Measurements from ENCODE around the gene WDR17. TPM values are rescaled to one million over a fixed set of nuclear protein-coding genes. Genes with fewer than 3 reads are reported as not detected.

WDR17 gene
- total RNA-seq, 1 donor from 2014 or later: 0.50 TPM

DNA sequence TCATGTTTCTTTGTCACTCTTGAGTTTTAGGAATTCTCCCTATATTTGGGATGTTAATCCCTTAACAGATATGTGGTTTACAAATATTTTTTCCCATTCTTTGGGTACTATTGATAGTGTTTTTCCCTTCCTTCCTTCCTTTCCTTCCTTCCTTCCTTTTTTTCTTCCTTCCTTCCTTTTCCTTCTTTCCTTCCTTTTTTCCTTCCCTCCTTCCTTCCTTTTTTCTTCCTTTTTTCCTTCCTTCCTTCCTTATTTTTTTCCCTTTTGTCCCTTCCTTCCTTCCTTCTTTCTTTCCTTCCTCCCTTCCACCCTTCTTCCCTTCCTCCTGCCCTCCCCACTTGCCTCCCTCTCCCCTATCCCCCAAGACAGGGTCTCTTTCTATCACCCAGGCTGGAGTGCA is 42.1 kb downstream of the WDR17 start:
- H3K4me3 Mint-ChIP-seq (ENCODE audit: unreplicated experiment): no peak overlapping the region
- peaks cover 2% of the 10 kb centered on the region for H3K36me3 Mint-ChIP-seq (ENCODE audit: low read depth)
- H3K9me3 Mint-ChIP-seq (ENCODE audit: low read depth): peaks cover 9% of the 10 kb centered on the region
- H3K27ac Mint-ChIP-seq (ENCODE audit: unreplicated experiment): no peak overlapping the region
- H3K4me1 Mint-ChIP-seq (ENCODE audit: low read depth): no peaks in the 10 kb centered on the region
- DNase-seq (ENCODE audit: low spot score): no peak
- TF ChIP-seq, protein P1, sequence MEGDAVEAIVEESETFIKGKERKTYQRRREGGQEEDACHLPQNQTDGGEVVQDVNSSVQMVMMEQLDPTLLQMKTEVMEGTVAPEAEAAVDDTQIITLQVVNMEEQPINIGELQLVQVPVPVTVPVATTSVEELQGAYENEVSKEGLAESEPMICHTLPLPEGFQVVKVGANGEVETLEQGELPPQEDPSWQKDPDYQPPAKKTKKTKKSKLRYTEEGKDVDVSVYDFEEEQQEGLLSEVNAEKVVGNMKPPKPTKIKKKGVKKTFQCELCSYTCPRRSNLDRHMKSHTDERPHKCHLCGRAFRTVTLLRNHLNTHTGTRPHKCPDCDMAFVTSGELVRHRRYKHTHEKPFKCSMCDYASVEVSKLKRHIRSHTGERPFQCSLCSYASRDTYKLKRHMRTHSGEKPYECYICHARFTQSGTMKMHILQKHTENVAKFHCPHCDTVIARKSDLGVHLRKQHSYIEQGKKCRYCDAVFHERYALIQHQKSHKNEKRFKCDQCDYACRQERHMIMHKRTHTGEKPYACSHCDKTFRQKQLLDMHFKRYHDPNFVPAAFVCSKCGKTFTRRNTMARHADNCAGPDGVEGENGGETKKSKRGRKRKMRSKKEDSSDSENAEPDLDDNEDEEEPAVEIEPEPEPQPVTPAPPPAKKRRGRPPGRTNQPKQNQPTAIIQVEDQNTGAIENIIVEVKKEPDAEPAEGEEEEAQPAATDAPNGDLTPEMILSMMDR (IDR thresholded peaks at IDR 0.05): no peak
- peaks cover 20% of the 10 kb centered on the region for H3K27me3 Mint-ChIP-seq (ENCODE audit: low read depth)

DNA sequence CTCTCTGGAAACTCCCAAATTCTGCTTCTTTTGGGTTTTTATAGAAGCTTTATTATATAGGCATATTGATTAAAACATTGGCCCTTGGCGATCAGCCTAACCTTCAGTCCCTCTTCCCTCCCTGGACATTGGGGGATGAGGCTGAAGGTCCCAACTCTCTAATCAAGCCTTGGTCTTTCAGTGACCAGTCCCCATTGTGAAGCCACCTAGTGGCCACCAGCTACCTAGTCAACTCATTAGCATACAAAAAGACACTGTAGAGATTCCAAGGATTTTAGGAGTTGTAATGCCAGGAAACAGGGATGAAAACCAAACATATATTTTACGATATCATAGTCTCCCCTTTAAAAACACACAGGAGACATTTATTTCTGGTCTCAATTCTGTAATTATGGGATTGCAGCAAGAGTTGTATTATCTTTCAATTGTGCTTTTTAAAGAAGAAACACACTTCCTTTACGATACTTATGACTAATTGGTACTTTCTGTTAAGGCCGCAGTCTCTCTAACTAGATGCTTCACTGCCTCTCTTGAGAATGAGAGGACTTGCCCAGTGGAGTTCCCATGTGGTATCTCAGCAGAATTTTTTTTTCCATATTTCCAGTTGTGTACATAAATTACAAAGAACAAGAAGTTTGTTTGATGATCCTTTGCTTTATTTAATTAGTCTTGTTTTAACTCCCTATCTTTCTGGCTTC is 58.2 kb downstream of the WDR17 start:
- H3K4me3 Mint-ChIP-seq (ENCODE audit: unreplicated experiment): no peak overlapping the region
- no peaks in the 10 kb centered on the region for H3K36me3 Mint-ChIP-seq (ENCODE audit: low read depth)
- no peak for DNase-seq (ENCODE audit: low spot score)
- H3K9me3 Mint-ChIP-seq (ENCODE audit: low read depth): no peaks in the 10 kb centered on the region
- H3K4me1 Mint-ChIP-seq (ENCODE audit: low read depth): no peaks in the 10 kb centered on the region
- no peak overlapping the region for H3K27ac Mint-ChIP-seq (ENCODE audit: unreplicated experiment)
- TF ChIP-seq, protein P1 (IDR thresholded peaks at IDR 0.05): peak; percentile 77
- no peaks in the 10 kb centered on the region for H3K27me3 Mint-ChIP-seq (ENCODE audit: low read depth)

DNA sequence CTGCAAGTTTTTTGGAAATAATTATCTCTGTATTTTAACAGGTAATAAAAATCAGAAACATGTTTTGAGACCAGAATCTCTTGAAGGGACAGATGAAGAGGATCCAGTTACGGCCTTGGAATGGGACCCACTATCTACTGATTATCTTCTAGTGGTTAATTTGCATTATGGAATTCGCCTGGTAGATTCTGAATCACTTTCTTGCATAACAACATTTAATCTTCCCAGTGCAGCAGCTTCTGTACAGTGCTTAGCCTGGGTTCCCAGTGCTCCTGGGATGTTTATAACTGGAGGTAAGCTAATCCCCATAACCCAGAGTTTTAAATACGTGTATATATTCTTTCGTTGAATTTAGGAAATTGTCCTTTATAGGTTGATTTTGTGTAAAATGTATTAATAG is 59.4 kb downstream of the WDR17 start:
- Mint-ChIP-seq H3K4me3 (ENCODE audit: unreplicated experiment) (no peak overlapping the region), H3K27ac (ENCODE audit: unreplicated experiment) (no peak overlapping the region), H3K27me3 (ENCODE audit: low read depth) (no peaks in the 10 kb centered on the region), H3K4me1 (ENCODE audit: low read depth) (no peaks in the 10 kb centered on the region), H3K9me3 (ENCODE audit: low read depth) (no peaks in the 10 kb centered on the region), H3K36me3 (ENCODE audit: low read depth) (no peaks in the 10 kb centered on the region)
- DNase-seq (ENCODE audit: low spot score): no peak
- TF ChIP-seq, protein P1 (IDR thresholded peaks at IDR 0.05): no peak

DNA sequence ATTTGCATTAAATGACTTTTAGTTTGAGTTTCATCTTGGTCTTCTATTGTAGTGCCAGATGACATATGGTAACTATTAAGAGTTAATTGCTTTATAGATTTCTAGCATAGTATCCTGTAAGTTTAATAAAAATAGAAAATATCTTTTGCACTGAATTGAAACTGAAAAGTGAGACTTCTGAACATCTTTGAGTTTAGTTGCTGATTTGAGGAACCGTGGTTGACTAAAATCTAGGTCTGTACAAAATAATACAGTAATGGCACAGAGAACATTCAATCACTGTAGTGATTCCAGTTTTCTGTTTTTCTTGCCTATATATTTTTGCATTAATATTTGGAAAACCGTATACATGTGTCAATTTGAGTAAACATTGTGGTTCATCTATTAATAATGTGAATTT is 69.0 kb downstream of the WDR17 start:
- DNase-seq (ENCODE audit: low spot score): no peak
- Mint-ChIP-seq H3K27me3 (ENCODE audit: low read depth) (no peaks in the 10 kb centered on the region), H3K9me3 (ENCODE audit: low read depth) (no peaks in the 10 kb centered on the region), H3K4me3 (ENCODE audit: unreplicated experiment) (no peak overlapping the region), H3K4me1 (ENCODE audit: low read depth) (no peaks in the 10 kb centered on the region), H3K27ac (ENCODE audit: unreplicated experiment) (no peak overlapping the region), H3K36me3 (ENCODE audit: low read depth) (no peaks in the 10 kb centered on the region)
- TF ChIP-seq, protein P1 (IDR thresholded peaks at IDR 0.05): no peak

DNA sequence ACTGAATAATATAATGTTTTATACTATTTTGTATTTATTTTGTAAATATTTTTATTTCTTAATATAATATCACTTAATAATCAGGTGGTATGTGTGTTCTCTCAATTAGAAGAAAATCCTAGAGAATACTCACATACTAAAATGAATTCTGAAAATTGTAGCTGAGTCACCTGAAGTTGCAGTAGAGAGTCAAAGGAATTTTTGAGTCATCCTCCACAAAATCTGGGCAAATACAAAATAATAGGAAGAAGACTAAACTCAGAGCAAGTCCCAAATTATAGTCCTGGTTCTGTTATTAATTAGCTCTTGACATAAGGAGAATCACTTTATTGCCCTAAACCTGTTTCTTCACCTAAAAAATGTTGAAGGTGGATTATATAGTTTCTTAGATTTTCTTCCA is 72.0 kb downstream of the WDR17 start:
- TF ChIP-seq, protein P1 (IDR thresholded peaks at IDR 0.05): no peak
- DNase-seq (ENCODE audit: low spot score): no peak
- no peaks in the 10 kb centered on the region for H3K9me3 Mint-ChIP-seq (ENCODE audit: low read depth)

More for the DNA sequence above, 72.0 kb downstream of the WDR17 start:
- H3K4me1 Mint-ChIP-seq (ENCODE audit: low read depth): no peaks in the 10 kb centered on the region
- H3K4me3 Mint-ChIP-seq (ENCODE audit: unreplicated experiment): no peak overlapping the region
- no peaks in the 10 kb centered on the region for H3K27me3 Mint-ChIP-seq (ENCODE audit: low read depth)
- no peaks in the 10 kb centered on the region for H3K36me3 Mint-ChIP-seq (ENCODE audit: low read depth)
- H3K27ac Mint-ChIP-seq (ENCODE audit: unreplicated experiment): no peak overlapping the region
